HepG2 (cell line): ENCODE measurements around the gene USP30. TPM values are rescaled to one million over a fixed set of nuclear protein-coding genes. Genes with fewer than 3 reads are reported as not detected.

Experiments used
- ATAC-seq: fragments of 200-7000 bp; cut with Tn5 transposase; 3 replicates; pipeline ENCODE4 v1.9.1; 2020; ENCODE audit warnings: mild to moderate bottlenecking, moderate library complexity
- BruUV-seq: library from RNA; stranded (reverse); fragments of 400-500 nt; replicated peaks from 2 replicates; lab custom pipeline; 2021; lab: Mats Ljungman, UMichigan
- CTCF ChIA-PET: fragments of 300-600 bp; formaldehyde crosslinking; extraction: SDS; loops from one replicate; lab custom pipeline; 2021; ENCODE audit warnings: low total read pairs, inconsistent platforms, low intra/inter-chr PET ratio; lab: Yijun Ruan, JAX
- POLR2A ChIA-PET: fragments of 350-600 bp; sonication (Branson Sonifier 250); formaldehyde crosslinking; loops from one replicate; lab custom pipeline; 2020; ENCODE audit warnings: antibody characterized with exemption, inconsistent platforms; lab: Yijun Ruan, JAX
- DNase-seq: peaks from one replicate; pipeline ENCODE4 v3.0.0-alpha.2; 2015; ENCODE audit warnings: low spot score
- FAIRE-seq: peaks from 3 replicates; lab custom pipeline; 2011; peaks lifted over from hg19 to GRCh38; lab: Jason Lieb, UNC
- H2AFZ ChIP-seq: one replicate; pipeline ENCODE4 v1.6.1; 2011; ENCODE audit warnings: low read length, inconsistent platforms
- H3K27ac ChIP-seq: fragments of 300-600 bp; 3 replicates; pipeline ENCODE4 v1.8.0; 2011; ENCODE audit warnings: mixed run types, mild to moderate bottlenecking, mixed read lengths, low read length, inconsistent platforms; ENCODE audit not compliant: insufficient read depth; ENCODE audit errors: extremely low read length
- H3K27me3 ChIP-seq, 2 experiments: fragments of 200-600 bp in 1 of 2; 2 replicates in 1 of 2; 3 replicates in 1 of 2; pipeline versions ENCODE4 v1.6.0 to v1.8.0; 2011; ENCODE audit warnings: low read length in 2 of 2, mild to moderate bottlenecking in 2 of 2, moderate library complexity in 2 of 2, inconsistent platforms in 1 of 2; ENCODE audit not compliant: insufficient read depth in 2 of 2, control insufficient read depth in 1 of 2
- H3K36me3 ChIP-seq, 2 experiments: fragments of 200-600 bp in 1 of 2; replicated peaks in 1 of 2; 2 replicates in 1 of 2; 3 replicates in 1 of 2; pipeline versions ENCODE4 v1.5.1 to v1.8.0; 2011; ENCODE audit warnings: low read length in 2 of 2, inconsistent platforms in 1 of 2; ENCODE audit not compliant: insufficient read depth in 2 of 2, control insufficient read depth in 1 of 2
- H3K4me1 ChIP-seq: 2 replicates; pipeline ENCODE4 v1.5.1; 2012; ENCODE audit warnings: low read length, inconsistent platforms; ENCODE audit not compliant: insufficient read depth
- H3K4me2 ChIP-seq: 2 replicates; pipeline ENCODE4 v1.6.0; 2011; ENCODE audit warnings: low read depth, low read length, inconsistent platforms
- H3K4me3 ChIP-seq, 3 experiments: fragments of 200-600 bp in 1 of 3; sonication (generic), shearing (Covaris generic) in 1 of 3; replicated peaks in 1 of 3; 2 replicates each; pipeline ENCODE4 v1.5.1; 2011 to 2016; ENCODE audit warnings: low read length in 3 of 3, inconsistent platforms in 2 of 3, low read depth in 2 of 3, mild to moderate bottlenecking in 2 of 3, control low read depth in 1 of 3, mixed read lengths in 1 of 3; ENCODE audit not compliant: insufficient read depth in 1 of 3
- H3K79me2 ChIP-seq: one replicate; pipeline ENCODE4 v1.6.1; 2011; ENCODE audit warnings: low read length, inconsistent platforms; ENCODE audit not compliant: insufficient read depth
- H3K9ac ChIP-seq: 2 replicates; pipeline ENCODE4 v1.6.0; 2011; ENCODE audit warnings: mild to moderate bottlenecking, low read depth, low read length, inconsistent platforms; ENCODE audit not compliant: insufficient read depth
- H3K9me3 ChIP-seq: 2 replicates; pipeline ENCODE4 v1.5.1; 2012; ENCODE audit warnings: mild to moderate bottlenecking, low read length
- H4K20me1 ChIP-seq: 2 replicates; pipeline ENCODE4 v1.6.0; 2011; ENCODE audit warnings: inconsistent platforms, mild to moderate bottlenecking, low read length, moderate library complexity; ENCODE audit not compliant: insufficient read depth
- ARID3A ChIP-seq: IDR thresholded peaks from 2 replicates; pipeline ENCODE4 v1.6.1; 2012; ENCODE audit warnings: low read depth, low read length, improper control_type of control experiment
- CEBPB ChIP-seq: IDR thresholded peaks from 2 replicates; pipeline ENCODE4 v1.6.1; 2011; ENCODE audit warnings: low read depth, low read length, improper control_type of control experiment, borderline replicate concordance
- CEBPG ChIP-seq: IDR thresholded peaks from 2 replicates; pipeline ENCODE4 v1.6.1; 2016
- KDM5B ChIP-seq: sonication (generic); formaldehyde crosslinking; IDR thresholded peaks from 2 replicates; pipeline ENCODE4 v1.4.0; 2020; ENCODE audit warnings: missing genetic modification reagents, mild to moderate bottlenecking, borderline replicate concordance
- MAX ChIP-seq: IDR thresholded peaks from 2 replicates; pipeline ENCODE4 v1.6.1; 2012; ENCODE audit warnings: inconsistent platforms
- PAXIP1 ChIP-seq: sonication (generic); formaldehyde crosslinking; conservative IDR thresholded peaks from 2 replicates; pipeline ENCODE4 v1.4.0; 2020; ENCODE audit warnings: mild to moderate bottlenecking, missing genetic modification reagents, moderate library complexity
- PHF21A ChIP-seq: sonication (generic); formaldehyde crosslinking; IDR thresholded peaks from 2 replicates; pipeline ENCODE4 v1.5.0; 2020; ENCODE audit warnings: mild to moderate bottlenecking, missing genetic modification reagents
- POGZ ChIP-seq: sonication (generic); formaldehyde crosslinking; IDR thresholded peaks from 2 replicates; pipeline ENCODE4 v1.4.0; 2020; ENCODE audit warnings: mild to moderate bottlenecking, missing genetic modification reagents
- SIN3B ChIP-seq: fragments of 150-350 bp; IDR thresholded peaks from 2 replicates; pipeline ENCODE4 v1.6.1; 2014; ENCODE audit warnings: low read length
- SMAD1 ChIP-seq: sonication (generic); formaldehyde crosslinking; IDR thresholded peaks from 2 replicates; pipeline ENCODE4 v1.4.0; 2020; ENCODE audit warnings: missing genetic modification reagents, low read depth, mild to moderate bottlenecking, borderline replicate concordance
- SNRNP70 ChIP-seq: fragments of 200-400 bp; formaldehyde crosslinking; IDR thresholded peaks from 2 replicates; pipeline ENCODE4 v1.6.1; 2017; ENCODE audit warnings: mild to moderate bottlenecking, low read depth, low read length, moderate library complexity
- XBP1 ChIP-seq: sonication (generic); formaldehyde crosslinking; IDR thresholded peaks from 2 replicates; pipeline ENCODE4 v1.5.0; 2020; ENCODE audit warnings: missing genetic modification reagents
- ZMYM4 ChIP-seq: sonication (generic); formaldehyde crosslinking; IDR thresholded peaks from 2 replicates; pipeline ENCODE4 v1.8.1; 2023; ENCODE audit warnings: mild to moderate bottlenecking, missing genetic modification reagents
- WGBS: methylation state at CpG from one replicate; pipeline ENCODE4 v1.1.6; 2017; ENCODE audit warnings: low lambda C conversion rate; 5-methylcytosine and 5-hydroxymethylcytosine counted together
- in situ Hi-C: cut with HindIII; loops from 2 replicates; pipeline ENCODE4 v1.10.0; 2017; ENCODE audit warnings: low pct_unique_long_range_greater_than_20kb; ENCODE audit not compliant: extremely low pct_ligation_motif_present
- intact Hi-C: fragments of 100-400 bp; cut with micrococcal nuclease; formaldehyde crosslinking; loops from one replicate; pipeline ENCODE4 v1.10.0; 2022; ENCODE audit not compliant: unreplicated experiment
- polyA plus RNA-seq, 8 experiments: library from polyadenylated mRNA; depleted of rRNA in 3 of 8; stranded (reverse) in 7 of 8; unstranded in 1 of 8; fragments of >200 nt; fragmentation: Illumina TruSeq in 4 of 8; extraction: Trizol in 4 of 8; gene quantifications; 2 replicates each; pipeline versions ENCODE4 v1.2.1 to v1.2.3, GENCODE V29; 2011 to 2016; ENCODE audit warnings: low read depth in 4 of 8, missing spikeins in 1 of 8, mixed read lengths in 1 of 8; ENCODE audit not compliant: insufficient read depth in 1 of 8
- total RNA-seq, 5 experiments: library from RNA; depleted of rRNA; stranded (reverse); fragments of >200 nt; fragmentation: Illumina TruSeq; extraction: Trizol; gene quantifications; 2 replicates each; pipeline ENCODE4 v1.2.3, GENCODE V29; 2016; ENCODE audit warnings: low read depth in 1 of 5
- TF ChIP-seq, protein P1 (sequence below), 2 experiments: sonication (generic) in 1 of 2; formaldehyde crosslinking in 1 of 2; IDR thresholded peaks; 2 replicates each; pipeline versions ENCODE4 v1.4.0 to v1.6.1; 2016 to 2020; ENCODE audit warnings: borderline replicate concordance in 1 of 2, low read depth in 1 of 2, mild to moderate bottlenecking in 1 of 2, missing genetic modification reagents in 1 of 2

Gene USP30
- total and polyA plus RNA-seq, 2 of the 13 experiments (the other 11 are each of a cell fraction or from before 2014, with no cell fraction given): 11.2 to 20.8 TPM

GRCh38 chr12:109084425-109084824 is 32.0 kb downstream of the USP30 start:
- intact Hi-C loops: no loop called here
- Histone ChIP-seq H3K27ac (peak overlapping the region; percentile 6), H3K4me2 (peak overlapping the region; percentile 26; the same call in 1 of the 2 replicates), H3K4me1 (peaks cover 45% of the 10 kb centered on the region), H3K27me3 (no peaks in the 10 kb centered on the region), H3K9me3 (no peaks in the 10 kb centered on the region), H2AFZ (no peak overlapping the region), H3K4me3 (no peak overlapping the region), H3K36me3 (peaks cover 9 to 51% of the 10 kb centered on the region in 2 experiments), H3K79me2 (no peaks in the 10 kb centered on the region), H4K20me1 (no peaks in the 10 kb centered on the region), H3K9ac (no peak overlapping the region)
- DNase-seq (peak; percentile 44), ATAC-seq (peak; percentile 79), FAIRE-seq (peak; percentile 87)
- ChIA-PET CTCF (no interaction called here), POLR2A (interaction anchor here (0.9 to 1.3 kb wide), 3 partner anchors 9 to 18 kb away, joined by 3 to 5 read pairs (median 4); partner anchors contain the start of gene ALKBH2)
- in situ Hi-C loops: no loop called here
- WGBS: 0% methylated on average over 1 of the region's 2 CpGs
- BruUV-seq: no TSS peak
- TF ChIP-seq SMAD1 (no peak), KDM5B (CRISPR knock-in tag) (no peak), MAX (no peak), PAXIP1 (peak; percentile 59), SNRNP70 (no peak), XBP1 (CRISPR knock-in tag) (no peak), SIN3B (no peak), CEBPG (CRISPR knock-in tag) (peak; percentile 63), PHF21A (0 out of 2 replicates have a peak, but pooled peaks have one; percentile 18), ARID3A (peak; percentile 72), POGZ (CRISPR knock-in tag) (0 out of 2 replicates have a peak, but pooled peaks have one; percentile 52), ZMYM4 (CRISPR knock-in tag) (peak; percentile 58), CEBPB (peak; percentile 47; the same call in 1 of the 2 replicates)
- TF ChIP-seq, protein P1, sequence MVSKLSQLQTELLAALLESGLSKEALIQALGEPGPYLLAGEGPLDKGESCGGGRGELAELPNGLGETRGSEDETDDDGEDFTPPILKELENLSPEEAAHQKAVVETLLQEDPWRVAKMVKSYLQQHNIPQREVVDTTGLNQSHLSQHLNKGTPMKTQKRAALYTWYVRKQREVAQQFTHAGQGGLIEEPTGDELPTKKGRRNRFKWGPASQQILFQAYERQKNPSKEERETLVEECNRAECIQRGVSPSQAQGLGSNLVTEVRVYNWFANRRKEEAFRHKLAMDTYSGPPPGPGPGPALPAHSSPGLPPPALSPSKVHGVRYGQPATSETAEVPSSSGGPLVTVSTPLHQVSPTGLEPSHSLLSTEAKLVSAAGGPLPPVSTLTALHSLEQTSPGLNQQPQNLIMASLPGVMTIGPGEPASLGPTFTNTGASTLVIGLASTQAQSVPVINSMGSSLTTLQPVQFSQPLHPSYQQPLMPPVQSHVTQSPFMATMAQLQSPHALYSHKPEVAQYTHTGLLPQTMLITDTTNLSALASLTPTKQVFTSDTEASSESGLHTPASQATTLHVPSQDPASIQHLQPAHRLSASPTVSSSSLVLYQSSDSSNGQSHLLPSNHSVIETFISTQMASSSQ (IDR thresholded peaks at IDR 0.05; ENCODE audit: low read depth): peak; percentile 93
- TF ChIP-seq, protein P1 (CRISPR knock-in tag; IDR thresholded peaks at IDR 0.05; ENCODE audit: borderline replicate concordance): peak; percentile 90
